ENCODE results near the gene GHRHR. TPM values are rescaled to one million over a fixed set of nuclear protein-coding genes. Genes with fewer than 3 reads are reported as not detected.

GHRHR gene
- total and polyA plus RNA-seq, 10 of the 15 experiments (the other 5 are each of a cell fraction or from before 2014, with no cell fraction given) = not detected

DNA sequence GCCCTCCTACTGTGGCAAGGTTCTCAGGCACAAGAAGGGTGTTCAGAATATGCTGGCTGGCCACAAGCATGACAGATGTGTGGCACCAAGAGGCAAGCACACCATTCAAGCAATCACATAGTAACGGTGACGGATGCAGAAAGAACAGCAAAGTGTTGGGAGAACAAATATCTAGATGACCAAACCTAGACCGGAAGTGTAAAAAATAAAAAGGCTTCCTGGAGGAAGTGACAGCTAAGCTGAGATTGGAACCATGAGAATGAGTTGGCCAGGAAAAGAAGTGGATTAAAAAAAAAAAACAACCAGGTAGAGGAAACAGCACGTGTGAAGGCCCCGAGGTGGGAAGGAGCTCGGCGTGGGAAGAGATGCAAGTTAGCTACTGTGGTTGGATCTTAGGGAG, 22.0 kb downstream of the GHRHR start (continued):
- TF ChIP-seq POLR2AphosphoS2 (IDR thresholded peaks at IDR 0.05; ENCODE audit: low read depth, low read length) (no peak), FOXM1 (IDR thresholded peaks at IDR 0.05; ENCODE audit: low read depth, low read length) (no peak), BMI1 (IDR thresholded peaks at IDR 0.05; ENCODE audit: borderline replicate concordance) (no peak), RAD51 (IDR thresholded peaks at IDR 0.05) (no peak), BHLHE40 (IDR thresholded peaks at IDR 0.05; ENCODE audit: borderline replicate concordance in 1 of 2, low read depth in 2 of 2, low read length in 1 of 2) (no peak)
- TF ChIP-seq, protein P1, sequence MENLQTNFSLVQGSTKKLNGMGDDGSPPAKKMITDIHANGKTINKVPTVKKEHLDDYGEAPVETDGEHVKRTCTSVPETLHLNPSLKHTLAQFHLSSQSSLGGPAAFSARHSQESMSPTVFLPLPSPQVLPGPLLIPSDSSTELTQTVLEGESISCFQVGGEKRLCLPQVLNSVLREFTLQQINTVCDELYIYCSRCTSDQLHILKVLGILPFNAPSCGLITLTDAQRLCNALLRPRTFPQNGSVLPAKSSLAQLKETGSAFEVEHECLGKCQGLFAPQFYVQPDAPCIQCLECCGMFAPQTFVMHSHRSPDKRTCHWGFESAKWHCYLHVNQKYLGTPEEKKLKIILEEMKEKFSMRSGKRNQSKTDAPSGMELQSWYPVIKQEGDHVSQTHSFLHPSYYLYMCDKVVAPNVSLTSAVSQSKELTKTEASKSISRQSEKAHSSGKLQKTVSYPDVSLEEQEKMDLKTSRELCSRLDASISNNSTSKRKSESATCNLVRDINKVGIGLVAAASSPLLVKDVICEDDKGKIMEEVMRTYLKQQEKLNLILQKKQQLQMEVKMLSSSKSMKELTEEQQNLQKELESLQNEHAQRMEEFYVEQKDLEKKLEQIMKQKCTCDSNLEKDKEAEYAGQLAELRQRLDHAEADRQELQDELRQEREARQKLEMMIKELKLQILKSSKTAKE (IDR thresholded peaks at IDR 0.05; ENCODE audit: low read depth, poor library complexity, severe bottlenecking) = no peak
- TF ChIP-seq, protein P2, sequence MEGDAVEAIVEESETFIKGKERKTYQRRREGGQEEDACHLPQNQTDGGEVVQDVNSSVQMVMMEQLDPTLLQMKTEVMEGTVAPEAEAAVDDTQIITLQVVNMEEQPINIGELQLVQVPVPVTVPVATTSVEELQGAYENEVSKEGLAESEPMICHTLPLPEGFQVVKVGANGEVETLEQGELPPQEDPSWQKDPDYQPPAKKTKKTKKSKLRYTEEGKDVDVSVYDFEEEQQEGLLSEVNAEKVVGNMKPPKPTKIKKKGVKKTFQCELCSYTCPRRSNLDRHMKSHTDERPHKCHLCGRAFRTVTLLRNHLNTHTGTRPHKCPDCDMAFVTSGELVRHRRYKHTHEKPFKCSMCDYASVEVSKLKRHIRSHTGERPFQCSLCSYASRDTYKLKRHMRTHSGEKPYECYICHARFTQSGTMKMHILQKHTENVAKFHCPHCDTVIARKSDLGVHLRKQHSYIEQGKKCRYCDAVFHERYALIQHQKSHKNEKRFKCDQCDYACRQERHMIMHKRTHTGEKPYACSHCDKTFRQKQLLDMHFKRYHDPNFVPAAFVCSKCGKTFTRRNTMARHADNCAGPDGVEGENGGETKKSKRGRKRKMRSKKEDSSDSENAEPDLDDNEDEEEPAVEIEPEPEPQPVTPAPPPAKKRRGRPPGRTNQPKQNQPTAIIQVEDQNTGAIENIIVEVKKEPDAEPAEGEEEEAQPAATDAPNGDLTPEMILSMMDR (IDR thresholded peaks at IDR 0.05 in 2 of 3, conservative IDR thresholded peaks at IDR 0.05 in 1 of 3; ENCODE audit: control insufficient read depth in 2 of 3, extremely low read depth in 1 of 3, insufficient read depth in 1 of 3, low read depth in 3 of 3, low read length in 3 of 3) = no peak
- TF ChIP-seq, protein P3, sequence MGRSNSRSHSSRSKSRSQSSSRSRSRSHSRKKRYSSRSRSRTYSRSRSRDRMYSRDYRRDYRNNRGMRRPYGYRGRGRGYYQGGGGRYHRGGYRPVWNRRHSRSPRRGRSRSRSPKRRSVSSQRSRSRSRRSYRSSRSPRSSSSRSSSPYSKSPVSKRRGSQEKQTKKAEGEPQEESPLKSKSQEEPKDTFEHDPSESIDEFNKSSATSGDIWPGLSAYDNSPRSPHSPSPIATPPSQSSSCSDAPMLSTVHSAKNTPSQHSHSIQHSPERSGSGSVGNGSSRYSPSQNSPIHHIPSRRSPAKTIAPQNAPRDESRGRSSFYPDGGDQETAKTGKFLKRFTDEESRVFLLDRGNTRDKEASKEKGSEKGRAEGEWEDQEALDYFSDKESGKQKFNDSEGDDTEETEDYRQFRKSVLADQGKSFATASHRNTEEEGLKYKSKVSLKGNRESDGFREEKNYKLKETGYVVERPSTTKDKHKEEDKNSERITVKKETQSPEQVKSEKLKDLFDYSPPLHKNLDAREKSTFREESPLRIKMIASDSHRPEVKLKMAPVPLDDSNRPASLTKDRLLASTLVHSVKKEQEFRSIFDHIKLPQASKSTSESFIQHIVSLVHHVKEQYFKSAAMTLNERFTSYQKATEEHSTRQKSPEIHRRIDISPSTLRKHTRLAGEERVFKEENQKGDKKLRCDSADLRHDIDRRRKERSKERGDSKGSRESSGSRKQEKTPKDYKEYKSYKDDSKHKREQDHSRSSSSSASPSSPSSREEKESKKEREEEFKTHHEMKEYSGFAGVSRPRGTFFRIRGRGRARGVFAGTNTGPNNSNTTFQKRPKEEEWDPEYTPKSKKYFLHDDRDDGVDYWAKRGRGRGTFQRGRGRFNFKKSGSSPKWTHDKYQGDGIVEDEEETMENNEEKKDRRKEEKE (IDR thresholded peaks at IDR 0.05) = no peak

Data from GM12878 (cell line).